GM23338 (cell line): ENCODE measurements around the gene DENND5A. TPM values are rescaled to one million over a fixed set of nuclear protein-coding genes. Genes with fewer than 3 reads are reported as not detected.

ENCODE experiments used
- ATAC-seq: fragments of 200-7000 bp; cut with Tn5 transposase; 3 replicates; pipeline ENCODE4 v1.9.1; 2020
- DNase-seq: peaks from one replicate; pipeline ENCODE4 v3.0.0-alpha.2; 2015; ENCODE audit warnings: low spot score
- H2AFZ ChIP-seq: fragments of 200-600 bp; sonication (generic); 2 replicates; pipeline ENCODE4 v1.8.0; 2016; ENCODE audit warnings: antibody characterized with exemption, mild to moderate bottlenecking, moderate library complexity
- H3F3A ChIP-seq: fragments of 200-600 bp; sonication (generic); replicated peaks from 2 replicates; pipeline ENCODE4 v1.8.0; 2017; ENCODE audit warnings: antibody characterized with exemption, mixed run types, low read depth
- H3K27ac ChIP-seq: fragments of 200-600 bp; sonication (generic); 2 replicates; pipeline ENCODE4 v1.6.1; 2016; ENCODE audit warnings: low read depth
- H3K27me3 ChIP-seq: fragments of 200-600 bp; sonication (generic); 2 replicates; pipeline ENCODE4 v1.8.0; 2016; ENCODE audit warnings: mild to moderate bottlenecking, mixed run types, moderate library complexity; ENCODE audit not compliant: insufficient read depth
- H3K36me3 ChIP-seq: fragments of 200-600 bp; sonication (generic); 2 replicates; pipeline ENCODE4 v1.8.0; 2016; ENCODE audit warnings: mild to moderate bottlenecking; ENCODE audit not compliant: insufficient read depth
- H3K4me1 ChIP-seq: fragments of 200-600 bp; sonication (generic); 2 replicates; pipeline ENCODE4 v1.8.0; 2016; ENCODE audit warnings: mild to moderate bottlenecking, moderate library complexity; ENCODE audit not compliant: insufficient read depth
- H3K4me2 ChIP-seq: fragments of 200-600 bp; sonication (generic); 2 replicates; pipeline ENCODE4 v1.7.1; 2017; ENCODE audit warnings: mixed run types
- H3K4me3 ChIP-seq: fragments of 200-600 bp; sonication (generic); 2 replicates; pipeline ENCODE4 v1.6.1; 2016; ENCODE audit warnings: mixed run types
- H3K79me2 ChIP-seq: fragments of 200-600 bp; sonication (generic); replicated peaks from 2 replicates; pipeline ENCODE4 v1.8.0; 2017; ENCODE audit warnings: mild to moderate bottlenecking; ENCODE audit not compliant: insufficient read depth
- H3K9me2 ChIP-seq: fragments of 200-600 bp; sonication (generic); 2 replicates; pipeline ENCODE4 v1.8.0; 2017; ENCODE audit not compliant: insufficient read depth
- H4K20me1 ChIP-seq: fragments of 200-600 bp; sonication (generic); replicated peaks from 2 replicates; pipeline ENCODE4 v1.8.0; 2017; ENCODE audit warnings: mild to moderate bottlenecking; ENCODE audit not compliant: insufficient read depth
- H3K27ac Mint-ChIP-seq: 2 replicates; pipeline ENCODE4 v1.8.0; 2020; ENCODE audit warnings: inconsistent platforms, mild to moderate bottlenecking, moderate library complexity, mixed read lengths
- H3K27me3 Mint-ChIP-seq: 3 replicates; pipeline ENCODE4 v1.8.0; 2022; ENCODE audit warnings: low read depth, mild to moderate bottlenecking, moderate library complexity, mixed read lengths, inconsistent platforms; ENCODE audit not compliant: insufficient read depth, poor library complexity
- H3K36me3 Mint-ChIP-seq: 3 replicates; pipeline ENCODE4 v1.8.0; 2021; ENCODE audit warnings: low read depth, mild to moderate bottlenecking, inconsistent platforms, moderate library complexity, mixed read lengths
- H3K4me1 Mint-ChIP-seq: 3 replicates; pipeline ENCODE4 v1.8.0; 2020; ENCODE audit warnings: mild to moderate bottlenecking, inconsistent platforms, mixed read lengths
- H3K4me3 Mint-ChIP-seq: 3 replicates; pipeline ENCODE4 v1.8.0; 2021; ENCODE audit warnings: moderate library complexity, mild to moderate bottlenecking, inconsistent platforms, mixed read lengths
- H3K9me3 Mint-ChIP-seq: 3 replicates; pipeline ENCODE4 v1.8.0; 2020; ENCODE audit warnings: moderate library complexity, mild to moderate bottlenecking, inconsistent platforms, mixed read lengths
- CTCF ChIP-seq, 2 experiments: fragments of 200-600 bp in 1 of 2; sonication (generic) in 1 of 2; conservative IDR thresholded peaks; 2 replicates each; pipeline versions ENCODE4 v1.5.1 to v1.6.1; 2016 to 2017; ENCODE audit warnings: antibody characterized with exemption in 2 of 2, low read depth in 2 of 2, mild to moderate bottlenecking in 2 of 2, moderate library complexity in 1 of 2
- ETS1 ChIP-seq: IDR thresholded peaks from 2 replicates; pipeline ENCODE4 v1.6.1; 2016; ENCODE audit warnings: antibody characterized with exemption
- EZH2 ChIP-seq: fragments of 200-600 bp; sonication (generic); IDR thresholded peaks from one replicate; pipeline ENCODE4 v1.8.0; 2017; ENCODE audit warnings: antibody characterized with exemption, mild to moderate bottlenecking, low read depth; ENCODE audit not compliant: unreplicated experiment
- EZH2phosphoT487 ChIP-seq: fragments of 200-600 bp; sonication (generic); IDR thresholded peaks from one replicate; pipeline ENCODE4 v1.8.1; 2018; ENCODE audit warnings: antibody characterized with exemption; ENCODE audit not compliant: unreplicated experiment
- JUNB ChIP-seq: IDR thresholded peaks from one replicate; pipeline ENCODE4 v1.6.1; 2016; ENCODE audit warnings: antibody characterized with exemption; ENCODE audit not compliant: unreplicated experiment
- REST ChIP-seq: IDR thresholded peaks from one replicate; pipeline ENCODE4 v1.6.1; 2018; ENCODE audit warnings: antibody characterized with exemption; ENCODE audit not compliant: unreplicated experiment
- STAT1 ChIP-seq: IDR thresholded peaks from one replicate; pipeline ENCODE4 v1.6.1; 2016; ENCODE audit warnings: antibody characterized with exemption; ENCODE audit not compliant: unreplicated experiment
- ZNF114 ChIP-seq: fragments of 250-450 bp; sonication (Bioruptor Pico); IDR thresholded peaks from 2 replicates; pipeline ENCODE4 v1.5.0; 2020; ENCODE audit warnings: mild to moderate bottlenecking, moderate library complexity
- ZNF331 ChIP-seq: fragments of 250-450 bp; sonication (Bioruptor Pico); IDR thresholded peaks from 2 replicates; pipeline ENCODE4 v1.5.0; 2020; ENCODE audit warnings: low read depth, mild to moderate bottlenecking, moderate library complexity
- polyA plus RNA-seq: library from polyadenylated mRNA; unstranded; fragments of >200 nt; fragmentation: Nextera tagmentation; extraction: Ambion mirVana; gene quantifications from 2 replicates; pipeline ENCODE4 v1.2.1, GENCODE V29; 2016
- total RNA-seq: library from RNA; depleted of rRNA; stranded (reverse); fragments of >200 nt; shearing (Covaris generic); gene quantifications from 2 replicates; pipeline ENCODE4 v1.2.3, GENCODE V29; 2014

Gene DENND5A
- total and polyA plus RNA-seq, 2 experiments from 2014 or later, result 28.1 to 56.3 TPM

- Mint-ChIP-seq H3K4me3 (no peak overlapping the region), H3K27ac (no peak overlapping the region), H3K27me3 (peaks cover 4% of the 10 kb centered on the region), H3K4me1 (peaks cover under 1% of the 10 kb centered on the region; the same call in 2 of the 3 replicates), H3K36me3 (peaks cover 13% of the 10 kb centered on the region; the same call in 2 of the 3 replicates), H3K9me3 (no peaks in the 10 kb centered on the region)
- Histone ChIP-seq H4K20me1 (peaks cover 33% of the 10 kb centered on the region), H3K27ac (0 out of 2 replicates have a peak overlapping the region, but pooled peaks have one; percentile 6), H2AFZ (no peak overlapping the region), H3K9me2 (no peaks in the 10 kb centered on the region), H3K79me2 (peaks cover 88% of the 10 kb centered on the region), H3K4me2 (no peak overlapping the region), H3K27me3 (no peaks in the 10 kb centered on the region), H3K4me1 (peaks cover under 1% of the 10 kb centered on the region; the same call in 1 of the 2 replicates), H3F3A (no peaks in the 10 kb centered on the region), H3K4me3 (no peak overlapping the region), H3K36me3 (peaks cover 3% of the 10 kb centered on the region; the same call in 1 of the 2 replicates)
- DNase-seq (no peak), ATAC-seq (no peak)
- no peak for TF ChIP-seq REST
- TF ChIP-seq STAT1, result no peak
- no peak for TF ChIP-seq ZNF114 (CRISPR knock-in tag)
- TF ChIP-seq ZNF331 (CRISPR knock-in tag), result no peak
- TF ChIP-seq CTCF (conservative IDR thresholded peaks at IDR 0.05; ENCODE audit: low read depth in 2 of 2), result no peak
- TF ChIP-seq EZH2, result no peak
- no peak for TF ChIP-seq JUNB
- no peak for TF ChIP-seq EZH2phosphoT487
- no peak for TF ChIP-seq ETS1
These were observed 36.6 kb upstream of the DENND5A start for GRCh38 chr11:9301720-9302119.
